HEK293 (cell line): ENCODE data around the gene GALNT2.

Source experiments
- CTCF ChIA-PET: fragments of 350-600 bp; formaldehyde crosslinking; extraction: SDS; loops from one replicate; lab custom pipeline; 2021; ENCODE audit warnings: antibody characterized with exemption; lab: Yijun Ruan, JAX
- POLR2A ChIA-PET: fragments of 300-600 bp; formaldehyde crosslinking; extraction: SDS; loops from one replicate; lab custom pipeline; 2020; ENCODE audit warnings: antibody characterized with exemption, inconsistent platforms; lab: Yijun Ruan, JAX
- H3K27ac ChIP-seq: fragments of 200-500 bp; sonication (Bioruptor generic); 2 replicates; pipeline ENCODE4 v1.5.1; 2014; ENCODE audit warnings: low read depth, low read length, control low read depth, inconsistent platforms; ENCODE audit errors: extremely low read depth
- H3K36me3 ChIP-seq, 2 experiments: fragments of 200-500 bp in 1 of 2; sonication (Bioruptor generic) in 1 of 2; 1 replicate in 1 of 2; 2 replicates in 1 of 2; pipeline ENCODE4 v1.5.1; 2014 to 2017; ENCODE audit warnings: inconsistent platforms in 2 of 2, low read length in 2 of 2; ENCODE audit not compliant: control insufficient read depth in 2 of 2, insufficient read depth in 1 of 2
- H3K4me1 ChIP-seq: fragments of 200-500 bp; sonication (Bioruptor generic); 2 replicates; pipeline ENCODE4 v1.5.1; 2014; ENCODE audit warnings: mild to moderate bottlenecking, low read length, inconsistent platforms; ENCODE audit not compliant: control insufficient read depth, insufficient read depth
- H3K4me3 ChIP-seq: 2 replicates; pipeline ENCODE4 v1.5.1; 2011; ENCODE audit warnings: low read depth, mild to moderate bottlenecking, control low read depth, low read length, moderate library complexity
- H3K9me3 ChIP-seq: fragments of 200-500 bp; sonication (Bioruptor generic); 2 replicates; pipeline ENCODE4 v1.5.1; 2014; ENCODE audit warnings: low read depth, low read length, inconsistent platforms; ENCODE audit not compliant: control insufficient read depth, insufficient read depth
- INSM2 ChIP-seq: fragments of 450-650 bp; formaldehyde crosslinking; IDR thresholded peaks from 2 replicates; pipeline ENCODE4 v1.5.1; 2016; ENCODE audit warnings: missing biosample characterization, missing genetic modification characterization
- MZF1 ChIP-seq: fragments of 450-650 bp; formaldehyde crosslinking; IDR thresholded peaks from 2 replicates; pipeline ENCODE4 v1.5.1; 2017; ENCODE audit warnings: missing biosample characterization, missing genetic modification characterization, borderline replicate concordance
- ZBTB1 ChIP-seq: fragments of 450-650 bp; formaldehyde crosslinking; IDR thresholded peaks from 2 replicates; pipeline ENCODE4 v1.5.1; 2016; ENCODE audit warnings: missing biosample characterization, missing genetic modification characterization
- ZBTB20 ChIP-seq: fragments of 450-650 bp; formaldehyde crosslinking; IDR thresholded peaks from 2 replicates; pipeline ENCODE4 v1.5.1; 2016; ENCODE audit warnings: missing biosample characterization, missing genetic modification characterization
- ZBTB21 ChIP-seq: fragments of 450-650 bp; formaldehyde crosslinking; IDR thresholded peaks from 2 replicates; pipeline ENCODE4 v1.5.1; 2017; ENCODE audit warnings: missing biosample characterization, missing genetic modification characterization
- ZFHX2 ChIP-seq: fragments of 450-650 bp; formaldehyde crosslinking; conservative IDR thresholded peaks from 2 replicates; pipeline ENCODE4 v1.5.1; 2016; ENCODE audit warnings: missing biosample characterization, missing genetic modification characterization
- ZFP69B ChIP-seq: fragments of 450-650 bp; formaldehyde crosslinking; IDR thresholded peaks from 2 replicates; pipeline ENCODE4 v1.5.1; 2016; ENCODE audit warnings: missing biosample characterization, missing genetic modification characterization
- ZNF138 ChIP-seq: fragments of 450-650 bp; formaldehyde crosslinking; IDR thresholded peaks from 2 replicates; pipeline ENCODE4 v1.5.1; 2016; ENCODE audit warnings: missing biosample characterization, missing genetic modification characterization, borderline replicate concordance
- ZNF148 ChIP-seq: fragments of 450-650 bp; formaldehyde crosslinking; IDR thresholded peaks from 2 replicates; pipeline ENCODE4 v1.5.0; 2017; ENCODE audit warnings: missing biosample characterization, missing genetic modification characterization, borderline replicate concordance
- ZNF274 ChIP-seq, 2 experiments: fragments of 200-500 bp in 1 of 2; fragments of 450-650 bp in 1 of 2; sonication (Bioruptor generic) in 1 of 2; formaldehyde crosslinking in 1 of 2; IDR thresholded peaks; 2 replicates each; pipeline versions ENCODE4 v1.5.1 to v1.6.1; 2014 to 2016; ENCODE audit warnings: borderline replicate concordance in 1 of 2, inconsistent platforms in 1 of 2, low read length in 1 of 2, missing biosample characterization in 1 of 2, missing genetic modification characterization in 1 of 2
- ZNF292 ChIP-seq: fragments of 450-650 bp; formaldehyde crosslinking; IDR thresholded peaks from 2 replicates; pipeline ENCODE4 v1.5.1; 2016; ENCODE audit warnings: low read depth, missing biosample characterization, missing genetic modification characterization, borderline replicate concordance
- ZNF324 ChIP-seq: fragments of 450-650 bp; formaldehyde crosslinking; IDR thresholded peaks from 2 replicates; pipeline ENCODE4 v1.5.1; 2016; ENCODE audit warnings: missing biosample characterization, missing genetic modification characterization
- ZNF488 ChIP-seq: fragments of 450-650 bp; formaldehyde crosslinking; IDR thresholded peaks from 2 replicates; pipeline ENCODE4 v1.5.1; 2016; ENCODE audit warnings: missing biosample characterization, missing genetic modification characterization
- ZNF529 ChIP-seq: fragments of 450-650 bp; formaldehyde crosslinking; IDR thresholded peaks from 2 replicates; pipeline ENCODE4 v1.5.1; 2017; ENCODE audit warnings: missing genetic modification characterization, missing biosample characterization; ENCODE audit not compliant: insufficient replicate concordance
- ZNF548 ChIP-seq: fragments of 450-650 bp; formaldehyde crosslinking; IDR thresholded peaks from 2 replicates; pipeline ENCODE4 v1.5.1; 2016; ENCODE audit warnings: missing biosample characterization, missing genetic modification characterization
- ZNF555 ChIP-seq: fragments of 450-650 bp; formaldehyde crosslinking; conservative IDR thresholded peaks from 2 replicates; pipeline ENCODE4 v1.5.1; 2017; ENCODE audit warnings: missing biosample characterization, mild to moderate bottlenecking, missing genetic modification characterization, inconsistent platforms
- ZNF596 ChIP-seq: fragments of 450-650 bp; IDR thresholded peaks from 2 replicates; pipeline ENCODE4 v1.5.0; 2018; ENCODE audit warnings: missing biosample characterization, mild to moderate bottlenecking, missing genetic modification characterization, moderate library complexity
- ZNF600 ChIP-seq: fragments of 450-650 bp; formaldehyde crosslinking; IDR thresholded peaks from 2 replicates; pipeline ENCODE4 v1.5.1; 2016; ENCODE audit warnings: missing biosample characterization, missing genetic modification characterization
- TF ChIP-seq, protein P1 (sequence below): fragments of 450-650 bp; formaldehyde crosslinking; IDR thresholded peaks from 2 replicates; pipeline ENCODE4 v1.5.1; 2017; ENCODE audit warnings: missing biosample characterization, missing genetic modification characterization
- TF ChIP-seq, protein P2 (sequence below): fragments of 450-650 bp; formaldehyde crosslinking; IDR thresholded peaks from 2 replicates; pipeline ENCODE4 v1.5.1; 2017; ENCODE audit warnings: missing biosample characterization, missing genetic modification characterization

GALNT2 gene

GRCh38 chr1:230293390-230293700 is 226.3 kb downstream of the GALNT2 start:
- Histone ChIP-seq H3K4me3 (no peak overlapping the region), H3K9me3 (no peaks in the 10 kb centered on the region), H3K4me1 (no peaks in the 10 kb centered on the region), H3K27ac (no peak overlapping the region), H3K36me3 (no peaks in the 10 kb centered on the region)
- CTCF ChIA-PET: interaction anchor here (1.3 kb wide), 1 partner anchor 9 kb away, joined by 3 read pairs; no protein-coding TSS in a partner anchor
- POLR2A ChIA-PET: no interaction called here
- no peak for TF ChIP-seq INSM2
- TF ChIP-seq, protein P1, sequence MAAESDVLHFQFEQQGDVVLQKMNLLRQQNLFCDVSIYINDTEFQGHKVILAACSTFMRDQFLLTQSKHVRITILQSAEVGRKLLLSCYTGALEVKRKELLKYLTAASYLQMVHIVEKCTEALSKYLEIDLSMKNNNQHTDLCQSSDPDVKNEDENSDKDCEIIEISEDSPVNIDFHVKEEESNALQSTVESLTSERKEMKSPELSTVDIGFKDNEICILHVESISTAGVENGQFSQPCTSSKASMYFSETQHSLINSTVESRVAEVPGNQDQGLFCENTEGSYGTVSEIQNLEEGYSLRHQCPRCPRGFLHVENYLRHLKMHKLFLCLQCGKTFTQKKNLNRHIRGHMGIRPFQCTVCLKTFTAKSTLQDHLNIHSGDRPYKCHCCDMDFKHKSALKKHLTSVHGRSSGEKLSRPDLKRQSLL (tag by site-specific recombination): no peak
- no peak for TF ChIP-seq ZBTB20 (tag by site-specific recombination)
- TF ChIP-seq ZFP69B (tag by site-specific recombination): no peak
- TF ChIP-seq ZNF292: no peak
- TF ChIP-seq ZNF548 (tag by site-specific recombination): no peak
- no peak for TF ChIP-seq ZNF600 (tag by site-specific recombination)
- TF ChIP-seq ZNF148 (tag by site-specific recombination): no peak
- TF ChIP-seq ZNF274 (IDR thresholded peaks at IDR 0.05; ENCODE audit: low read length): no peak
- no peak for TF ChIP-seq ZNF274 (tag by site-specific recombination; IDR thresholded peaks at IDR 0.05; ENCODE audit: borderline replicate concordance)
- no peak for TF ChIP-seq ZBTB1 (tag by site-specific recombination)
- TF ChIP-seq, protein P2, sequence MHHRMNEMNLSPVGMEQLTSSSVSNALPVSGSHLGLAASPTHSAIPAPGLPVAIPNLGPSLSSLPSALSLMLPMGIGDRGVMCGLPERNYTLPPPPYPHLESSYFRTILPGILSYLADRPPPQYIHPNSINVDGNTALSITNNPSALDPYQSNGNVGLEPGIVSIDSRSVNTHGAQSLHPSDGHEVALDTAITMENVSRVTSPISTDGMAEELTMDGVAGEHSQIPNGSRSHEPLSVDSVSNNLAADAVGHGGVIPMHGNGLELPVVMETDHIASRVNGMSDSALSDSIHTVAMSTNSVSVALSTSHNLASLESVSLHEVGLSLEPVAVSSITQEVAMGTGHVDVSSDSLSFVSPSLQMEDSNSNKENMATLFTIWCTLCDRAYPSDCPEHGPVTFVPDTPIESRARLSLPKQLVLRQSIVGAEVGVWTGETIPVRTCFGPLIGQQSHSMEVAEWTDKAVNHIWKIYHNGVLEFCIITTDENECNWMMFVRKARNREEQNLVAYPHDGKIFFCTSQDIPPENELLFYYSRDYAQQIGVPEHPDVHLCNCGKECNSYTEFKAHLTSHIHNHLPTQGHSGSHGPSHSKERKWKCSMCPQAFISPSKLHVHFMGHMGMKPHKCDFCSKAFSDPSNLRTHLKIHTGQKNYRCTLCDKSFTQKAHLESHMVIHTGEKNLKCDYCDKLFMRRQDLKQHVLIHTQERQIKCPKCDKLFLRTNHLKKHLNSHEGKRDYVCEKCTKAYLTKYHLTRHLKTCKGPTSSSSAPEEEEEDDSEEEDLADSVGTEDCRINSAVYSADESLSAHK (tag by site-specific recombination): no peak

DNA sequence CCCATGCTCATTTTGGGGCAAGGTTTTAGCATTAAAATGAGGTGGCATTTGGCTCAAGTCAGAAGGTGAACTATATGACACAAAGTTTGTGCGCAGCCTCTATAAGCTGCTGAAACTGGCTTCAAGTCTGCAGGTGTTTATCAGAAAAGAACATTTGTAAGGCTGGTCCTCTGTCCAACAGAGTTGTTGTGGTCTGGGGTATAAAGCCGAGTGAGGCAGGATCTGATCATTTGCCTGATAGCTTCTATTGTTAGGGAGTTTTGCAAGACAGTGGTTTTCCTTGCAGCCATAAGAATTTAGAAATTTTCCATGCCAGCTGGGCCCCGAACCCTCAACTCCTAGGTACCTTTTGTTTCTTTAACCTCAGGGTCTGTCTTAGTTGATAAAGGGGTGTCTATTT is 228.3 kb downstream of the GALNT2 start:
- POLR2A ChIA-PET: no interaction called here
- CTCF ChIA-PET: no interaction called here
- Histone ChIP-seq H3K9me3 (no peaks in the 10 kb centered on the region), H3K27ac (no peak overlapping the region), H3K4me3 (no peak overlapping the region), H3K4me1 (no peaks in the 10 kb centered on the region), H3K36me3 (no peaks in the 10 kb centered on the region)
- TF ChIP-seq MZF1 (tag by site-specific recombination): no peak
- no peak for TF ChIP-seq ZBTB21 (tag by site-specific recombination)
- no peak for TF ChIP-seq ZNF596 (tag by site-specific recombination)
- no peak for TF ChIP-seq ZNF138 (tag by site-specific recombination)
- TF ChIP-seq ZNF529 (tag by site-specific recombination): no peak
- TF ChIP-seq ZFHX2 (tag by site-specific recombination): no peak
- no peak for TF ChIP-seq ZNF324
- no peak for TF ChIP-seq ZNF488 (tag by site-specific recombination)
- TF ChIP-seq ZNF555 (tag by site-specific recombination): no peak
